ENCODE results near the gene CUL1.
A peak's percentile ranks its signal among the peaks of the same experiment; 100 is the strongest.

The CUL1 gene

DNA sequence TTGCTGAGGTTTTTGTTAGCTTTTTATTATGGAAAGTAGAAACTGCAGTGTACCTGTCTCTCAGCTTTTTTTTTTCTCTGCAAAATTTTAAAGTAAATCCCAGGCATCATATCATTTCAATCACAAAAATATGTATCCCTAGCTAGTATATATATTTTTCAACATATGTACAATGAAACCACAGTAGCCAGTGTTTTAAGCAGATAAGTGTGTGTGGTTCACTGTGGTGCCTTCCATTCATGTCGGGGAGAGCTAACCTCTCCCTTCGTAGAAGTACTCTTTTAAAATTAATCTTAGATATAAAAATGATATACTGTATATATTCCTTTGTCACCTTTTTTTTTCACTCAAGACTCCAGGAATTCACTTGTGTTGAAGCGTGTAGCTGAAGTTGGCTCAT lies 22.7 kb downstream of the CUL1 start:
- no peak for DNase-seq

- DNase-seq, result no peak
Observed at GRCh38 chr7:148722340-148723165, 23.9 kb downstream of the CUL1 start.

DNA sequence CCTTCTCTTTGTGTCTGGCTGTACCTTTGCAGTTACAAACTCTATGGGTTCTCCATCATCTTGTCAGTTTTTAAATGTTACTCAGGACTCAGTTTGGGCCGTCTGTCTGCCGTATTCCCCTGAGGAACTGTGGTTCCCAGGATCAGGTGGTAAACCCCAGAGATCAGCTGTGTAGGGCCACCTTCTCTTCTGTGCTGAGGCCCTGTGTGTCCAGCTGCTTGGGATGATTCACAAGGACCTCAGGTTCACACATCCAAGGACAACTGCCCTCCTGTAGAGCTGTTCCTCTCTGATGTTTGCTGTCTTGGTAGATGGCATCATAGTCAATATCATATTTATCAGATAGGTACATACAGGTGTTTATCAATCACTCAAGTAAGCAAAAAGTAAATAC lies 24.5 kb downstream of the CUL1 start:
- no peak for DNase-seq

DNA sequence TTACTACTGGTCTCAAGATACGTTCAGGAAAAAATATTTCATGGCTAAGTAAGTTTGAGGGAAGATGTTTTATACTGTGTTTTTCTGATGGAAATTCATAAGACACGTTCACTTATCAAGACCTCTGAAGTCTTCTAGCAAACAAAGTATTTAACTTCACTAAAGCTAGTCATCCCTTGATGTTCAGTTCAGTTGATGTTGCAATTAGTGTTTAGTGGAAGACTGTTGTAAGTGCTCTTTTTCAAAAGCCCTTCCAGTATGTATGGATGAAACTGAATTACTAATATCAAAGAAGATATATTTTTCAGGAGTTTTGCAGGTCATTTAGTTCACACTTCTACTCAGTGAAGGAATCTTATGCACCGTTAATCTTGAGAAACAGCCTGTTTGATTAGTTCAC lies 25.1 kb downstream of the CUL1 start:
- DNase-seq, result no peak

DNA sequence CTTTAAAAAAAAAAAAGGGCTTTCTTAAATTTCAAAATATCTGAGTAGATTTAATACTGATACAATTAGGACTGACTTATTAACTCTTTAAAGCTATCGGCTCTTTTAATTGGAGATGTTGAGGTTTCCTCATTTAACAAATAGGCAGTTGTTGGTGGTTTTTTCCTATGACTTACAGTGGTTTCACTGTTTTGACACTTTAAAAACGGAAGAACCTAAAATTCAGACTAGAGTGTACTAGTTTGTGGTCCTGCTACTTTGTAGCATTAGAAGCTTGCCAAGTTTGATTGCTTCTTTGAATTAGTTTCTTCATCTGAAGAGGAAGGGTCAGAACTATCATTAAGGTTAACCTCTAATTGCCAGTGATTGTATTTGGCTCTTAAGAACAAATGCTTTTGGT lies 27.7 kb downstream of the CUL1 start:
- no peak for DNase-seq

- DNase-seq, result no peak
Observed at GRCh38 chr7:148727501-148728278, 29.0 kb downstream of the CUL1 start.

DNA sequence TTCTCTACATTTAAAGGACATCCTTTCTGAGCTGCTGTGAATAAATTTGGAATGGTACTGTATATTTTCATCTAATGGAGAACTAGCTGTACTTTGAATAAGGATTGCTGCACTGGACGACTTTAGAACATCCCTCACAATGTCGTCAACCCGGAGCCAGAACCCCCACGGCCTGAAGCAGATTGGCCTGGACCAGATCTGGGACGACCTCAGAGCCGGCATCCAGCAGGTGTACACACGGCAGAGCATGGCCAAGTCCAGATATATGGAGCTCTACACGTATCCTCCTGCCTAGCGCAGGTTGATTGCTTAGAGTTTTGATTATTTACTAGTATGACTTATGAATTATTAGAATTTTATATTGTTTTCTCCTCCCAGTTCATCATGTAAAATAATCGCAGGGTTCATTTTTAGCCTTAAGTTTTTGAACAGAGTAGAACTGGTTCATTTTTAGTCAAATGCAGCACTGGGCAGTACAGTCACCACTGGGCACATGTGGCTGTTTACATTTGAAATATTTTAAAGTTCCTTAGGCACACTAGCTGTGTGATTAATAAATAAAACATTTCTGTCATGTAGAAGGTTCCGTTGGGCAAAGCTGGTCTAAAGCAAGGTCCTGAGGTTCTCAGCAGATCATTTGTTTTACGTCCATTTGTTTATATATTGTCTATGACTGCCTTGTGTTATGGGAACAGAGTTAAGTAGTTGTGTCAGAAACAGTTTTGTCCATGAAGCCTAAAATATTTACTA lies 31.5 kb downstream of the CUL1 start:
- no peak for DNase-seq

- DNase-seq, result no peak
Observed at GRCh38 chr7:148732862-148733261, 34.2 kb downstream of the CUL1 start.

- no peak for DNase-seq
Observed at GRCh38 chr7:148733496-148733895, 34.8 kb downstream of the CUL1 start.

DNA sequence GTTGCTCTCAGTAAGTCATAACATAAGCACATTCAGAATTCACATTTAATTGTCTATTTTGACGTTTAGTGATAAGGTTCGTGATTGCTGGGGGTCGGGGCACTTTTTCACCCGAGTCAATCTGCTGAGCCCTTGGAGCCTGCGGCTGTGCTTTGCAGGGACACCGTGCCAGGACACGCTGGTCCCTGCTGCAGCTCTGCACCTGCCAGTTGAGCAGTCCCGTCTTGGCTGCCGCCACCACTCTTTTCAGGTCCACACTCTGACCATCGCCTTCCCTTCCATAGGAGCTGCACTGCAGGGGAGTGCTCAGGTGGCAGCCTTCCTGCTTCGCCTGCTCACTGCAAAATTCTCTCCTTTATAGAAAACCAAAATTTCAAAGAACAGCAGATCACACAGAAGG lies 36.4 kb downstream of the CUL1 start:
- no peak for DNase-seq

- DNase-seq, result no peak
Observed at GRCh38 chr7:148735967-148736366, 37.3 kb downstream of the CUL1 start.

DNA sequence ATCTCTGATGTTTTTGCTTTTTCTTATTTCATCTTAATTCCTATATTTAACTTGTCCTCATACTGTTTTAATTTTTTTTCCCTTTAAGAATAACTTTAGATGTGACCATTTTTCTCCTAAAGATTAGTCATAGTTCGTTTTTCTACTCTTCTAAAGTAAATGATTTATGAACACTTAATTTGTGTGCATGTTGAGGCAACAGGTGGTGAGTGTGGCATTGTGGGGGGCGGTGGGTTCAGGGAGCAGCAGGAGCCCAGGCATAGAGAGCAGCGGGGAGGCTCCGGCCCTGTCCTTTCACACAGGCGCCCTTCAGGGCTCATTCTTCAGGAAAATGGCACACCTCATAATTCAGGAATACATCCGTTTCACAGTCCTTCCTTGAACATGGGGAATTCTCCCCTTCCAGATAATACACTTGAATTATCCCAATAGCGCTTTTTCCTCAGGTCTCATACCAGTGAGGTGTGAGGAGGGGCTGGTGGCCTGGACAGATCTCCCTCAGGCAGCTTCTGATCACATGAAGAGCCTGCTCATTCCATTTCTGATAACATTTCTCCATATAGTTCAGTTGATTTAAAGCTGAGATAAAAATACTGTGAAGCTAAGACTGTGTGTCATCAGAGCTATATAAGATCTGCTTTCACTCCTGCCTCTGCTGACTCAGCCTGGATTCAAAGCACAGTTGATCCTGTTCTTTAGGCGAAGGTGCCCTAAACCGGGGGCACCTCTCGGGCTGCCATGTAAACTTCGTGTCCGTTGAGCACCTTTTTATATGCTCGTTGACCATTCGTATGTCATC lies 40.2 kb downstream of the CUL1 start:
- no peak for DNase-seq

- no peak for DNase-seq
Observed at GRCh38 chr7:148746135-148746534, 47.4 kb downstream of the CUL1 start.

DNA sequence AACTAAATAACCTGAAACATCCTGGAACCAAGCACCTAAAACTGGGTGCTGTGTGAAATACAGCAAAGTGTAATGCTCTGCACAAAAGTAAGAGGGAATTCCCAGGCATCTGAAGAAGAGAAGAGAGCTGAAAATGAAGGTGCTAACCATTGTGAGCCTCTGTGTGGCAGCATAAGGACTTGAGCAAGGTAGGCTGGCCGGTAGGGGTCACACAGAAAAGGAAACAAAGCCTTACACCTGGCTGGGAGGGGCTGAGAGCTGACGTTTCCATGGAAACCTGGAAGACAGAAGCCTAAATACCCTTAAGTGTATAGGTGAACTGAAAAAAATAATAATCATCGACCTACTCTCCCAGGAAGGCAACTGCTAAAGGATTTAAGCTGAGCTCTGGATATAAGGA lies 48.6 kb downstream of the CUL1 start:
- peak; percentile 23 for DNase-seq

GRCh38 chr7:148750442-148751355 lies 52.0 kb downstream of the CUL1 start:
- DNase-seq, result no peak

DNA sequence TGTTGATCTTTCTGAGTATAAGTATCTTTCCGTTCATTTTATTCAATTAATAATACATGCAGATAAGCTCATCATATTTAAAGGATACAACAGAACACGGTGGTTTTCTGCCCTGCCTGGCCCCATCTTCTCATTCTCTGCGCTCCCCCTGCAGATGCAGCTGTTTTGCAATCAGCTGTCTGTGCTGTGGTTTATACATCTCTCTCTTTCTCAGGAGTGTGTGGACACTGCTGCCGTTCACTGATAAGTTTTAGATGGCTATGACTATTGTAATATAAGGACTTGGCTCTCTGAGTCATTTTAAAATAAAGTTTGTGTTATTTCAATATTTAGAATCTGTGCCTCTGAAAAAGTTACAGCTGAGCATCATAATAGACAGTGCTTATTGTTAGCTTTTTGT lies 54.5 kb downstream of the CUL1 start:
- no peak for DNase-seq

DNA sequence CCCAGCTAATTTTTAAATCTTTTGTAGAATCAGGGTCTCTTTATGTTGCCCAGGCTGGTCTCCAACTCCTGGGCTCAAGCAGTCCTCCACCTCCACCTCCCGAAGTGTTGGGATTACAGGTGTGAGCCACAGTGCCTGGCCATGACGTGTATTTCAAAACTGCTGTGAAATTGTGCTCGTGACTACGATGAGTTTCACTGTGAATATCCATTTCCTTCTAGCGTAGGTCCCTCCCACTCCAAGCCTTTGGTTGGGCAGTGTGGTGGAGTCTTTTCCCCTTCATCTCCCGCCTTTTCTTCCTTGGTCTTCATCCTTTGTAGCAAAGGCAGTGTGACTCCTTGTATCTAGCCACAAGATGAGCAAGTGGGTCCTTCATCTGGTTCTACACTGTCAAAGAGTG lies 56.2 kb downstream of the CUL1 start:
- DNase-seq, result no peak

GRCh38 chr7:148761499-148762278 lies 63.0 kb downstream of the CUL1 start:
- DNase-seq, result no peak

DNA sequence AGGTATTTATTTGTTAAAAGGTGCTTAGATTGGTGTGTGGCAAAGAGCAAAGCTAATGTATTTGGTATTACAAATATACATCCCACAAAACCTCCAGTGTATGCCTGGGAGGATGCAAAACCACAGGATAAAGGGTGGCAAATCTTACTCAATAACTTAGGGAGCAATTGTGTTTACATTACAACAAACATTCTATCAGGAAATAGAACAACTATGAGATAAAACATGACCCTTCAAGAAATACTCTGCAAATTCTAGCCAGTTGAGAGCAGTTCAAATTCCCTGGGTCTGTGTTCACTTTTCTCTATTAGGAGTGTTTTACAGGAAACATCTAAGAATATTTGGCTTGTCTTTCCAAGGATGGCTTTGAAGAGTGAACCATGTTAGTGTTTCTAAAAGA lies 64.9 kb downstream of the CUL1 start:
- no peak for DNase-seq

DNA sequence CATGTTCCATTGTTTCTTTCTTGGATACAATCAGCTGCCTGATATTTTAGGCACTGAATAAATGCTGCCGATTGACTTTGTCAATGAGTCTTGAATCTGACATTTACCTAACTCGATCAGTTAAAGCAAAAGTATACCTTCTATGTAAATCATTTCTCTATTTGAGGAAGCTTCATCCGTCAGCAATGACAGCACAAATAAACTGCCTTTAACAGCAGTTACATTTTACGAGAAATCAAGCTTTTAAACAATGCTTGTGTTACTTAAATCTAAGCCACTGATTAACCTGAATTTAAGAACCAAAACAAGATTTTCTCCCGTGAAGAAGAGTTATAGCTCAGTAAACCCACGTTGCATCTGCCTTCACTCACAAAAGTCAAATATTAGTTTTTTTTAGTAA lies 71.3 kb downstream of the CUL1 start:
- no peak for DNase-seq
